Coronary artery (tissue), 2 donors: Measurements from ENCODE around the gene AKAP13.

ENCODE experiments used
- DNase-seq: peaks from one replicate; pipeline ENCODE4 v3.0.0-alpha.2; 2017; ENCODE audit warnings: low spot score
- H3K27ac ChIP-seq, 2 donors: fragments of 200-600 bp; sonication (generic); one replicate each; pipeline ENCODE4 v1.5.1; 2016 to 2019
- H3K4me3 ChIP-seq: fragments of 200-600 bp; sonication (generic); 2 replicates; pipeline ENCODE4 v1.5.1; 2016; ENCODE audit warnings: mild to moderate bottlenecking, moderate library complexity
- CTCF ChIP-seq: fragments of 200-600 bp; sonication (generic); IDR thresholded peaks from one replicate; pipeline ENCODE4 v1.5.1; 2019; ENCODE audit warnings: antibody characterized with exemption

AKAP13 gene

GRCh38 chr15:85756411-85757072 is 376.1 kb downstream of the AKAP13 start:
- no peak overlapping the region for H3K4me3 ChIP-seq
- no peak for TF ChIP-seq CTCF
- DNase-seq, result peak; percentile 71

GRCh38 chr15:85757073-85757938 is 376.9 kb downstream of the AKAP13 start:
- no peak for TF ChIP-seq CTCF
- no peak for DNase-seq
- H3K4me3 ChIP-seq, result no peak overlapping the region
- H3K27ac ChIP-seq, result no peak overlapping the region

More at GRCh38 chr15:85756411-85757072, 376.1 kb downstream of the AKAP13 start:
- H3K27ac ChIP-seq, result no peak overlapping the region

- TF ChIP-seq CTCF, result no peak
- Histone ChIP-seq H3K4me3 (no peak overlapping the region), H3K27ac (no peak overlapping the region)
- no peak for DNase-seq
Measured at GRCh38 chr15:85757939-85758654, 377.7 kb downstream of the AKAP13 start.

GRCh38 chr15:85758655-85758978 is 378.2 kb downstream of the AKAP13 start:
- TF ChIP-seq CTCF, result no peak
- no peak for DNase-seq
- no peak overlapping the region for H3K27ac ChIP-seq
- no peak overlapping the region for H3K4me3 ChIP-seq

- TF ChIP-seq CTCF, result no peak
- no peak overlapping the region for H3K27ac ChIP-seq
- DNase-seq, result no peak
- H3K4me3 ChIP-seq, result no peak overlapping the region
Measured at GRCh38 chr15:85759376-85759775, 379.0 kb downstream of the AKAP13 start.

- no peak for DNase-seq
- H3K27ac ChIP-seq, result no peak overlapping the region
- H3K4me3 ChIP-seq, result no peak overlapping the region
- TF ChIP-seq CTCF, result no peak
Measured at GRCh38 chr15:85760049-85760448, 379.6 kb downstream of the AKAP13 start.
